ENCODE data around the gene PRRT4. TPM values are rescaled to one million over a fixed set of nuclear protein-coding genes. Genes with fewer than 3 reads are reported as not detected.

Gene PRRT4
- total and polyA plus RNA-seq, 2 experiments from 2014 or later = 0.55 to 0.56 TPM

DNA sequence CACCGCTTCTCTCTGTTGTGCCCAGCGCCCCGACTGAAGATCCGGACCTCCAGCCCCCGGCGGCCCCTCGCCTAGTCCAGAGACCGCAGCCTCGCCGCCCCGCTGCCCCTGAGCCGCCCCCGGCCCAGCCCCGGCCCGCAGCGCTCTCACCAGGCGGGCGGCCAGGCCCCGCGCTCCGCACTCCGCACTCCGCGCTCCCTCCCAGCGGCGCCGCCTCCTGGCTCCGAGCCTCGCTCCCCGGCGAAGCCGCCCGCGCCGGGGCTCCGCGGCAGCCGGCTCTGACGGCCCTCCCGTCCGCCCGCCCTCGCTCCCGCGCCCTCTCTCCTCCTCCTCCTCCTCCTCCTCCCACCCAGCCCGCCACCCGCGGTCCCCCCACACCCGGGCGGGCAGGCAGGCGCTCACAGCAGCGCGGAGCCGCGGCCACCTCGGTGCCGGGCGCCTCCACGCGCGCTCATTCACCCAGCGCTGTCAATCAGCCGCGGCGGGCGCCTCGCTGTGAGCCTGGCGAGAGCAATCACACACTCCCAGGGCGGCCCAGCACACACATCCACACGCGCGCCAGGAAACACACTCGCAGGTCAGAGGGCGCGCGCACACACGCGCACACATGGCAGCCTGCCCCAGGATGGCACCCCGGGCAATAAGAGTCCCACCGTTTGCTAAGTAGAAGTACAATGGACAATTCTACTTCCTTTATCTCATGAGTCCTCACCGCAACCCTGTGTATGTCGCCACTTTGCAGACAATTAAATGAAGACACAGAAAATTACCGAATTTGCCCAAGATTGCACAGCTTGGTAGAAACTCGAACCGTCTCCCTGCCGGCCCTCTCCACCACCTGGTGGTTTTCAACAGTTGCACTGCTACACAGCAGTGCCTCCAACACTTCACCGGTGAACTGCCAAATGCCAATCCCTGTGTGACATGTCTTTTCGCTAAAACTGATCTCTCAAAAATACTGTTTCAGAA, at the start of gene PRRT4 (continued):
- TF ChIP-seq, protein P1, sequence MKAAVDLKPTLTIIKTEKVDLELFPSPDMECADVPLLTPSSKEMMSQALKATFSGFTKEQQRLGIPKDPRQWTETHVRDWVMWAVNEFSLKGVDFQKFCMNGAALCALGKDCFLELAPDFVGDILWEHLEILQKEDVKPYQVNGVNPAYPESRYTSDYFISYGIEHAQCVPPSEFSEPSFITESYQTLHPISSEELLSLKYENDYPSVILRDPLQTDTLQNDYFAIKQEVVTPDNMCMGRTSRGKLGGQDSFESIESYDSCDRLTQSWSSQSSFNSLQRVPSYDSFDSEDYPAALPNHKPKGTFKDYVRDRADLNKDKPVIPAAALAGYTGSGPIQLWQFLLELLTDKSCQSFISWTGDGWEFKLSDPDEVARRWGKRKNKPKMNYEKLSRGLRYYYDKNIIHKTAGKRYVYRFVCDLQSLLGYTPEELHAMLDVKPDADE (IDR thresholded peaks at IDR 0.05) = no peak

DNA sequence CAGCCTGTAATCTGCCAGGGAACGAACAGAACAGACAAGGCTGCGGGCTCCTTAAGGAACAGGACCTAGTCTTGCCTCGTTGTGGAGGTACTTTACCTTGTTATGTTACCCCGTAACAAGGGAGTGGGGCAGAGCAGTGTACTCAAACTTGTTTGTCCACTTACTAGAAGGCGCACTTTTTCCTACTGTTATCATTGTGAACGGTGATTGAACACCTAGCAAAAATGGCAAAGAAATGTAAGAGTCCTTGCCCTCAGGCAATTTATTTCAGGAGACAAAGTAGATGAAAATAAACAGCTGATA, 48.9 kb upstream of the PRRT4 start:
- ATAC-seq = no peak

More for the DNA sequence above, 48.9 kb upstream of the PRRT4 start:
- TF ChIP-seq EZH2phosphoT487 (IDR thresholded peaks at IDR 0.05; ENCODE audit: unreplicated experiment) (no peak), JUNB (IDR thresholded peaks at IDR 0.05; ENCODE audit: unreplicated experiment) (no peak), CREB1 (CRISPR knock-in tag; IDR thresholded peaks at IDR 0.05; ENCODE audit: low read depth) (no peak), EZH2 (IDR thresholded peaks at IDR 0.05; ENCODE audit: low read depth, unreplicated experiment) (no peak)
- TF ChIP-seq, protein P1 (IDR thresholded peaks at IDR 0.05) = no peak
- TF ChIP-seq, protein P2, sequence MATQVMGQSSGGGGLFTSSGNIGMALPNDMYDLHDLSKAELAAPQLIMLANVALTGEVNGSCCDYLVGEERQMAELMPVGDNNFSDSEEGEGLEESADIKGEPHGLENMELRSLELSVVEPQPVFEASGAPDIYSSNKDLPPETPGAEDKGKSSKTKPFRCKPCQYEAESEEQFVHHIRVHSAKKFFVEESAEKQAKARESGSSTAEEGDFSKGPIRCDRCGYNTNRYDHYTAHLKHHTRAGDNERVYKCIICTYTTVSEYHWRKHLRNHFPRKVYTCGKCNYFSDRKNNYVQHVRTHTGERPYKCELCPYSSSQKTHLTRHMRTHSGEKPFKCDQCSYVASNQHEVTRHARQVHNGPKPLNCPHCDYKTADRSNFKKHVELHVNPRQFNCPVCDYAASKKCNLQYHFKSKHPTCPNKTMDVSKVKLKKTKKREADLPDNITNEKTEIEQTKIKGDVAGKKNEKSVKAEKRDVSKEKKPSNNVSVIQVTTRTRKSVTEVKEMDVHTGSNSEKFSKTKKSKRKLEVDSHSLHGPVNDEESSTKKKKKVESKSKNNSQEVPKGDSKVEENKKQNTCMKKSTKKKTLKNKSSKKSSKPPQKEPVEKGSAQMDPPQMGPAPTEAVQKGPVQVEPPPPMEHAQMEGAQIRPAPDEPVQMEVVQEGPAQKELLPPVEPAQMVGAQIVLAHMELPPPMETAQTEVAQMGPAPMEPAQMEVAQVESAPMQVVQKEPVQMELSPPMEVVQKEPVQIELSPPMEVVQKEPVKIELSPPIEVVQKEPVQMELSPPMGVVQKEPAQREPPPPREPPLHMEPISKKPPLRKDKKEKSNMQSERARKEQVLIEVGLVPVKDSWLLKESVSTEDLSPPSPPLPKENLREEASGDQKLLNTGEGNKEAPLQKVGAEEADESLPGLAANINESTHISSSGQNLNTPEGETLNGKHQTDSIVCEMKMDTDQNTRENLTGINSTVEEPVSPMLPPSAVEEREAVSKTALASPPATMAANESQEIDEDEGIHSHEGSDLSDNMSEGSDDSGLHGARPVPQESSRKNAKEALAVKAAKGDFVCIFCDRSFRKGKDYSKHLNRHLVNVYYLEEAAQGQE (IDR thresholded peaks at IDR 0.05; ENCODE audit: unreplicated experiment) = no peak
- no peak overlapping the region for H3K27ac ChIP-seq (ENCODE audit: low read depth)
- H4K20me1 ChIP-seq (replicated peaks; ENCODE audit: insufficient read depth) = no peaks in the 10 kb centered on the region; the same call in 1 of the 2 replicates
- H3K4me1 ChIP-seq (ENCODE audit: insufficient read depth) = peaks cover 16% of the 10 kb centered on the region
- no peaks in the 10 kb centered on the region for H3K79me2 ChIP-seq (replicated peaks; ENCODE audit: insufficient read depth)
- H3K9me2 ChIP-seq (ENCODE audit: insufficient read depth) = no peaks in the 10 kb centered on the region
- H3K36me3 ChIP-seq (ENCODE audit: insufficient read depth) = no peaks in the 10 kb centered on the region
- H3K4me1 Mint-ChIP-seq = peaks cover 30% of the 10 kb centered on the region
- H3K4me3 Mint-ChIP-seq = peak overlapping the region; percentile 85
- peak overlapping the region; percentile 79 for H3K4me2 ChIP-seq
- H3F3A ChIP-seq (replicated peaks; ENCODE audit: low read depth) = peaks cover 4% of the 10 kb centered on the region; the same call in 1 of the 2 replicates
- H2AFZ ChIP-seq = peak overlapping the region; percentile 100
- no peak for DNase-seq (ENCODE audit: low spot score)
- peaks cover 12% of the 10 kb centered on the region; the same call in 2 of the 3 replicates for H3K9me3 Mint-ChIP-seq
- H3K36me3 Mint-ChIP-seq (ENCODE audit: low read depth) = no peaks in the 10 kb centered on the region
- peak overlapping the region; percentile 78 for H3K4me3 ChIP-seq
- H3K27ac Mint-ChIP-seq = no peak overlapping the region
- H3K27me3 ChIP-seq (ENCODE audit: insufficient read depth) = peaks cover 85% of the 10 kb centered on the region
- H3K27me3 Mint-ChIP-seq (ENCODE audit: insufficient read depth, low read depth, poor library complexity) = peaks cover 50% of the 10 kb centered on the region
